A549 (cell line): Measurements from ENCODE around the gene ARRDC4.

Experiments
- CTCF ChIP-seq: fragments of >200 bp; sonication (Bioruptor Twin); formaldehyde crosslinking; IDR thresholded peaks from 3 replicates; pipeline ENCODE4 v1.5.1; 2016
- EP300 ChIP-seq, 2 experiments: fragments of >200 bp; sonication (Bioruptor Twin); formaldehyde crosslinking; IDR thresholded peaks; 2 replicates in 1 of 2; 3 replicates in 1 of 2; pipeline ENCODE4 v1.6.1; 2016 to 2017
- RCOR1 ChIP-seq: fragments of 150-350 bp; IDR thresholded peaks from 2 replicates; pipeline ENCODE4 v1.6.1; 2014; ENCODE audit warnings: antibody characterized with exemption, low read length, low read depth
- RFX5 ChIP-seq: fragments of 450-650 bp; IDR thresholded peaks from 2 replicates; pipeline ENCODE4 v1.7.1; 2014; ENCODE audit warnings: antibody characterized with exemption, mild to moderate bottlenecking, moderate library complexity

DNA sequence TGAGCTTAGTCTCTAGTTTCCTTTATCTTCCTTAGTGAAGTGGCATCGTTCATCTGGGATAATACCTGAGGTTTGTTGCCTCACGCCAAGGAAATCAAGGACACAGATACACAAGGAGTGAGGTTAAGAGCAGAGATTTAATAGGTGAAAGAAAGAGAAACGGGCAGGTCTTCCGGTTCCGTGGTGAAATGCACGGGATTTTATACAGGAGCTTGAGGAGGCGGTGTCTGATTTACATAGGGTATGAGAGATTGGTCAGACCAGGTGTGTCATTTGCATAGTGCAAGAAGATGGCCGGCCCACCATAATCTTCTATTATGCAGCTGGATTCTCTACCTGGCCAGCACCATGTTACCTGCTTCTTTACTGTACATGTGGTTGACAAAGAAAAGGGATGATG, 17.2 kb downstream of the ARRDC4 start:
- no peak for TF ChIP-seq RCOR1
- TF ChIP-seq CTCF: no peak
- no peak for TF ChIP-seq RFX5
- no peak for TF ChIP-seq EP300 (IDR thresholded peaks at IDR 0.05)
